Stimulated activated CD8-positive, alpha-beta memory T cell treated with anti-CD3 and anti-CD28 coated beads, Interleukin-2, amount 100 ng/mL, for 48 hours (primary cell): ENCODE results near the gene GPRASP2.
A peak's percentile ranks its signal among the peaks of the same experiment; 100 is the strongest.

Experiments used
- DNase-seq, 2 donors: peaks; one replicate each; pipeline ENCODE4 v3.0.0-alpha.2; 2020; ENCODE audit warnings: low read depth in 2 of 2

GPRASP2 gene

GRCh38 chrX:102745513-102745856 is 33.2 kb downstream of the GPRASP2 start:
- DNase-seq: no peak

- DNase-seq: peak in 1 of 2 donors; percentile 7
These were observed 33.8 kb downstream of the GPRASP2 start for GRCh38 chrX:102745857-102746584.

DNA sequence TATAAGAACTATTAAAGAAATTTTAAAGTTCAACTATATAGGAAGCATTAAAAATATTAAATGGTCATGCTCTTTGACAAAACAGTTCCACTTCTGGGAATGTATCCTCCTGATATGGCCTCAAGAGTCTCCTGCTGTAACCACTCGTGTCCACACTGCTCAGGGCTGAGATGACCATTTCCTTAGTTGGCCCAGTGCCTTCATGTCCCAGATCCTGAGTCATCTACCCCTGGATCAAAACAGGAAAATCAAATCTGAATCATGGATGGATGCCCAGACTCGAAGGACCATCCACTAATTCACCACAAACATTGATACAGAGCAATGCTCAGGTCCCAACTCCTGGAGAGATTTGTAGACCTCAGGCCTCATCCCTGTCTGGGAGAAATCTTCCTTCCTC is 53.0 kb downstream of the GPRASP2 start:
- DNase-seq: no peak

DNA sequence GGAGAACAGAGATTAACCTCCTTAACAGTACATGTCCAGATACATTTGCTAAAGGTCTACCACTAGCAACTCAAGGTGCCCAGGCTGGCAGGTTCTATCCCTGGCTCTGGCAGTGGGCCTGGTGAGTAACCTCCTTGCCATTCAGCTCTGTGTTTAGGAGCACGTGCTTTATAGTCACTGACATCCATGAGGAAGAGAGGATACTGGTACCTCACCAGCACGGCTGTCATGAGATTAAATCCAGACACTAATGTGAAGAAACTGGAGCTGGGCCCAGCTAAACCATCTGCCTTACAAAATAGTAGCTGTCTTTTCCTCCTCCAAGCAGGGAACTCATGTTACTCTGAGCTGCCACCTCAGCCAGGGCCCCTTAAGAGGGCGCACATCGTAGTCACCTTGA is 53.6 kb downstream of the GPRASP2 start:
- DNase-seq: no peak

DNA sequence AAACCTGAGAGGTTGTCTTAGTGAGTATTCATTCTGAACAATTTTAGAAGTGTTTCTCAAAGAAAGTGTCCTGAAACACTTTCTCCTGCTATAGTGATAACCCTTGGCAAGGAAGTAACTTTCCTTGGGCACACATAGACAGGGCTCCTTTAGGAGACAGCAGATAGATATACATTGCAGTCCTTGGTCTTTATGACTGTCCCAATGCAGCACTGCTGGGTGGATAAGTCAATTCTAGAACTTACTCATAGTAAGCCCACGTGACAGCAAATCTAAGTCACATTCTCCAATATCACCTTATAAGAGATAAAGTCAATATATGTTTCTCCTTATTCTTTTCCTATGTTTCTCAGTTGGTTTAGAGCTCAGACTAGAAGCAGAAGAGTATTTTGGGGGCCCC is 55.0 kb downstream of the GPRASP2 start:
- DNase-seq: no peak
